NCI-H774 (cell line): Measurements from ENCODE around the gene ACSBG1.
"Not testable (repeated sequence)": the region's sequence is repeated elsewhere in the genome, so short reads cannot be mapped to it uniquely, and the experiment has no call there.

ENCODE experiments used
- DNase-seq: peaks from one replicate; lab custom pipeline; 2025; lab: John Stamatoyannopoulos, UW

The ACSBG1 gene

GRCh38 chr15:78164010-78164409 is 70.4 kb downstream of the ACSBG1 start:
- DNase-seq: no peak

GRCh38 chr15:78162038-78162437 is 72.3 kb downstream of the ACSBG1 start:
- no peak for DNase-seq

GRCh38 chr15:78159395-78159794 is 75.0 kb downstream of the ACSBG1 start:
- no peak for DNase-seq

- DNase-seq: no peak
Observed at GRCh38 chr15:78157203-78157602, 77.2 kb downstream of the ACSBG1 start.

GRCh38 chr15:78156653-78157052 is 77.7 kb downstream of the ACSBG1 start:
- no peak for DNase-seq

GRCh38 chr15:78155355-78155939 is 78.9 kb downstream of the ACSBG1 start:
- no peak for DNase-seq

GRCh38 chr15:78154955-78155354 is 79.4 kb downstream of the ACSBG1 start:
- no peak for DNase-seq

GRCh38 chr15:78151075-78151474 is 83.3 kb downstream of the ACSBG1 start:
- DNase-seq: not testable (repeated sequence)

- peak; percentile 25 for DNase-seq
Observed at GRCh38 chr15:78149805-78150751, 84.3 kb downstream of the ACSBG1 start.

- DNase-seq: peak; percentile 95
Observed at GRCh38 chr15:78149068-78149804, 85.1 kb downstream of the ACSBG1 start, which contains the start of gene IDH3A. Gene IDH3A, plus strand, starts transcription at chr15:78149362. Its CDS starts 42 bp downstream, at chr15:78149404.

- no peak for DNase-seq
Observed at GRCh38 chr15:78148392-78149067, 85.8 kb downstream of the ACSBG1 start.

- DNase-seq: no peak
Observed at GRCh38 chr15:78147566-78147965, 86.8 kb downstream of the ACSBG1 start.

GRCh38 chr15:78146425-78147154 is 87.8 kb downstream of the ACSBG1 start:
- no peak for DNase-seq

- no peak for DNase-seq
Observed at GRCh38 chr15:78142332-78142731, 92.0 kb downstream of the ACSBG1 start.

GRCh38 chr15:78140292-78140691 is 94.1 kb downstream of the ACSBG1 start:
- no peak for DNase-seq

GRCh38 chr15:78139578-78139977 is 94.8 kb downstream of the ACSBG1 start:
- DNase-seq: no peak

GRCh38 chr15:78133801-78134200 is 100.6 kb downstream of the ACSBG1 start:
- no peak for DNase-seq

- peak; percentile 42 for DNase-seq
Observed at GRCh38 chr15:78131295-78132061, 102.9 kb downstream of the ACSBG1 start, which contains the start of gene CIB2. Gene CIB2, minus strand, starts transcription at chr15:78131445. Its CDS starts 230 bp downstream, at chr15:78131215.

- DNase-seq: no peak
Observed at GRCh38 chr15:78130466-78131294, 103.7 kb downstream of the ACSBG1 start.
